Measurements from ENCODE around the gene CLEC2B. TPM values are rescaled to one million over a fixed set of nuclear protein-coding genes. Genes with fewer than 3 reads are reported as not detected.

The CLEC2B gene
- polyA plus RNA-seq, 1 experiment = 0.04 TPM

- no peak for DNase-seq (ENCODE audit: low read depth)
- H3K4me3 ChIP-seq (ENCODE audit: low read depth, low read length) = no peak overlapping the region
- no peaks in the 10 kb centered on the region for H3K36me3 ChIP-seq (ENCODE audit: control insufficient read depth, insufficient read depth, low read length)
- CTCF ChIA-PET = interaction anchor here (1.0 to 2.7 kb wide), 2 partner anchors 11 to 157 kb away, joined by 3 to 9 read pairs; no protein-coding TSS in a partner anchor
- no peaks in the 10 kb centered on the region for H3K27me3 ChIP-seq (ENCODE audit: control insufficient read depth, insufficient read depth, low read length)
- POLR2A ChIA-PET = no interaction called here
- TF ChIP-seq CTCF (IDR thresholded peaks at IDR 0.05; ENCODE audit: insufficient read depth, low read depth, low read length) = no peak
Measured at GRCh38 chr12:9907769-9908168, 38.6 kb upstream of the CLEC2B start.

- CTCF ChIA-PET = interaction anchor here (1.0 to 2.7 kb wide), 4 partner anchors 12 to 156 kb away, joined by 3 to 9 read pairs (median 4); no protein-coding TSS in a partner anchor
- TF ChIP-seq CTCF (IDR thresholded peaks at IDR 0.05; ENCODE audit: insufficient read depth, low read depth, low read length) = no peak
- no peaks in the 10 kb centered on the region for H3K27me3 ChIP-seq (ENCODE audit: control insufficient read depth, insufficient read depth, low read length)
- no peaks in the 10 kb centered on the region for H3K36me3 ChIP-seq (ENCODE audit: control insufficient read depth, insufficient read depth, low read length)
- POLR2A ChIA-PET = no interaction called here
- no peak for DNase-seq (ENCODE audit: low read depth)
- H3K4me3 ChIP-seq (ENCODE audit: low read depth, low read length) = no peak overlapping the region
Measured at GRCh38 chr12:9906873-9907272, 37.7 kb upstream of the CLEC2B start.

- no peak for TF ChIP-seq CTCF (IDR thresholded peaks at IDR 0.05; ENCODE audit: insufficient read depth, low read depth, low read length)
- Histone ChIP-seq H3K36me3 (ENCODE audit: control insufficient read depth, insufficient read depth, low read length) (no peaks in the 10 kb centered on the region), H3K27me3 (ENCODE audit: control insufficient read depth, insufficient read depth, low read length) (no peaks in the 10 kb centered on the region), H3K4me3 (ENCODE audit: low read depth, low read length) (no peak overlapping the region)
- ChIA-PET CTCF (no interaction called here), POLR2A (no interaction called here)
- DNase-seq (ENCODE audit: low read depth) = no peak
Measured at GRCh38 chr12:9902539-9903228, 33.5 kb upstream of the CLEC2B start.

GRCh38 chr12:9900930-9901329 lies 31.8 kb upstream of the CLEC2B start:
- TF ChIP-seq CTCF (IDR thresholded peaks at IDR 0.05; ENCODE audit: insufficient read depth, low read depth, low read length) = no peak
- no peak overlapping the region for H3K4me3 ChIP-seq (ENCODE audit: low read depth, low read length)

GRCh38 chr12:9899209-9899608 lies 30.1 kb upstream of the CLEC2B start:
- TF ChIP-seq CTCF (IDR thresholded peaks at IDR 0.05; ENCODE audit: insufficient read depth, low read depth, low read length) = no peak
- no peaks in the 10 kb centered on the region for H3K27me3 ChIP-seq (ENCODE audit: control insufficient read depth, insufficient read depth, low read length)
- ChIA-PET CTCF (no interaction called here), POLR2A (no interaction called here)
- H3K36me3 ChIP-seq (ENCODE audit: control insufficient read depth, insufficient read depth, low read length) = no peaks in the 10 kb centered on the region
- H3K4me3 ChIP-seq (ENCODE audit: low read depth, low read length) = no peak overlapping the region
- DNase-seq (ENCODE audit: low read depth) = no peak

More at GRCh38 chr12:9900930-9901329, 31.8 kb upstream of the CLEC2B start:
- H3K36me3 ChIP-seq (ENCODE audit: control insufficient read depth, insufficient read depth, low read length) = no peaks in the 10 kb centered on the region
- POLR2A ChIA-PET = no interaction called here
- CTCF ChIA-PET = no interaction called here
- no peaks in the 10 kb centered on the region for H3K27me3 ChIP-seq (ENCODE audit: control insufficient read depth, insufficient read depth, low read length)
- no peak for DNase-seq (ENCODE audit: low read depth)
